ENCODE results near the gene QKI.

- TF ChIP-seq CTCF (conservative IDR thresholded peaks at IDR 0.05) (no peak), EZH2 (IDR thresholded peaks at IDR 0.05; ENCODE audit: low read depth) (no peak)
These were observed 188.9 kb downstream of the QKI start for GRCh38 chr6:163603395-163603794.

All from PC-9 (cell line).